Peyer's patch (tissue), 4 donors: ENCODE measurements around the gene GTF2IRD2.
"Not testable (repeated sequence)": the region's sequence is repeated elsewhere in the genome, so short reads cannot be mapped to it uniquely, and the experiment has no call there.

ENCODE experiments used
- POLR2A ChIP-seq, 2 donors: fragments of 450-650 bp; IDR thresholded peaks; one replicate each; pipeline ENCODE4 v1.5.1; 2017; ENCODE audit warnings: antibody characterized with exemption in 2 of 2, mild to moderate bottlenecking in 2 of 2, moderate library complexity in 2 of 2
- TF ChIP-seq, protein P1 (sequence below), 6 experiments: fragments of 450-650 bp in 4 of 6; fragments of 200-600 bp in 2 of 6; sonication (generic) in 1 of 6; IDR thresholded peaks; one replicate each; pipeline ENCODE4 v1.5.1; 2017 to 2019; ENCODE audit warnings: antibody characterized with exemption in 6 of 6, mild to moderate bottlenecking in 3 of 6, moderate library complexity in 1 of 6

DNA sequence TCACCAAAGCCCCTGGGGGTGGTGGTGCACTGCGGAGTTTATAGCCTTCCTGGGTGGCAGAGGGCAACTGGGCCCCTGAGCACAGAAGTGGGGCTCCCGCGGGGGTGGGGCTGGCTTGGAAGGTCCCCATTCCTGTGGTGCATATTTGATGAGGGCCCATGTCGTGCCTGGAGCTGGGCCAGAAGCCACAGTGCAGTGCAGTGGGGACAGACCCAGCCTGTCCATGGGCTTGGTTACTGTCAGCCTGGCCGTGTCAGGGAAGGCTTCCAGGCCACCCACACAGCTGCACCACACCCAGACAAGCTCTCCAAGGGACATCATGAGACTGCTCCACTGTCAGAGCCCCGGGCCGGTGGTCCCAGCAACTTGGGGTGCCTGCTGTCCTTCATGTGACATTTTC, 84.9 kb downstream of the GTF2IRD2 start:
- TF ChIP-seq POLR2A (IDR thresholded peaks at IDR 0.05): not testable (repeated sequence)
- TF ChIP-seq, protein P1, sequence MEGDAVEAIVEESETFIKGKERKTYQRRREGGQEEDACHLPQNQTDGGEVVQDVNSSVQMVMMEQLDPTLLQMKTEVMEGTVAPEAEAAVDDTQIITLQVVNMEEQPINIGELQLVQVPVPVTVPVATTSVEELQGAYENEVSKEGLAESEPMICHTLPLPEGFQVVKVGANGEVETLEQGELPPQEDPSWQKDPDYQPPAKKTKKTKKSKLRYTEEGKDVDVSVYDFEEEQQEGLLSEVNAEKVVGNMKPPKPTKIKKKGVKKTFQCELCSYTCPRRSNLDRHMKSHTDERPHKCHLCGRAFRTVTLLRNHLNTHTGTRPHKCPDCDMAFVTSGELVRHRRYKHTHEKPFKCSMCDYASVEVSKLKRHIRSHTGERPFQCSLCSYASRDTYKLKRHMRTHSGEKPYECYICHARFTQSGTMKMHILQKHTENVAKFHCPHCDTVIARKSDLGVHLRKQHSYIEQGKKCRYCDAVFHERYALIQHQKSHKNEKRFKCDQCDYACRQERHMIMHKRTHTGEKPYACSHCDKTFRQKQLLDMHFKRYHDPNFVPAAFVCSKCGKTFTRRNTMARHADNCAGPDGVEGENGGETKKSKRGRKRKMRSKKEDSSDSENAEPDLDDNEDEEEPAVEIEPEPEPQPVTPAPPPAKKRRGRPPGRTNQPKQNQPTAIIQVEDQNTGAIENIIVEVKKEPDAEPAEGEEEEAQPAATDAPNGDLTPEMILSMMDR (IDR thresholded peaks at IDR 0.05): not testable (repeated sequence)
